HG03354 (cell line): ENCODE data around the gene HDDC3.

Experiments used
- ATAC-seq: cut with Tn5 transposase; IDR thresholded peaks from one replicate; pipeline ENCODE4 v1.9.1; 2021; ENCODE audit warnings: mild to moderate bottlenecking; ENCODE audit not compliant: unreplicated experiment, poor library complexity, severe bottlenecking

Gene HDDC3

GRCh38 chr15:90954712-90955623, 22.6 kb upstream of the HDDC3 start, which contains the start of gene RCCD1:
Gene RCCD1 (plus strand): TSS chr15:90954884. CDS start chr15:90956735, 1,851 bp downstream.
- peak; percentile 93 for ATAC-seq

DNA sequence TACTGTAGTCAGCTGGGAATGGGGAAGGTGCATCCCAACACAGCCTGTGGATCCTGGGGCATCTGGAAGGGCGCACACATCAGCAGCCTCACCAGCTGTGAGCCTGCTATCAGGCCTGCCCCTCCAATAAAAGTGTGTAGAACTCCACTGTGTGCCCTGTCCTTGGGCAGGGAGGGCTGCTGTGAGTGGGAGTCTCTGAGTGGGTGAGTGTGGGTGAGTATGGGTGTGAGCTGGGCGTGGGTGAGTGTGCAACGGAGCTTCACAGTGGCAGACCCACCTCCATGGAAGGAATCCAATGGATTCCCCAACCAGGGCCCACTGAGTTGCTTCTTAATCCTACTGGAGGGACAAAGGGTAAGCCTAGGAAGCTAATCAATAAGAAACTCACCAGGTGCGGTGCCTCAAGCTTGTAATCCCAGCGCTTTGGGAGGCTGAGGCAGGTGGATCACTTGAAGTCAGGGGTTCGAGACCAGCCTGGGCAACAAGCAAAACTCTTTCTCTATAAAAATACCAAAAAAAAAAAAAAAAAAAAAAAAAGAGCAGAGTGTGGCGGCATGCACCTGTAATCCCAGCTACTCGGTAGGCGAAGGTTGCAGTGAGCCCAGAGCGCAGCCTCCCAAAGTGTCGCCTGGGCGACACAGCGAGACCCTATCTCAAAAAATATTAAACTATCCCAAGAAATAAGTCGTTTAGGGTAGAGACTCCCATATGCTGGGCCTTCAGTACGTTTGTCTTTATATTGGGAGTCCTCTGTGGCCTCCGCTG, 21.8 kb upstream of the HDDC3 start:
- ATAC-seq, result no peak

- no peak for ATAC-seq
Observed at GRCh38 chr15:90952901-90953677, 20.7 kb upstream of the HDDC3 start.

GRCh38 chr15:90950676-90951075, 18.3 kb upstream of the HDDC3 start:
- no peak for ATAC-seq

DNA sequence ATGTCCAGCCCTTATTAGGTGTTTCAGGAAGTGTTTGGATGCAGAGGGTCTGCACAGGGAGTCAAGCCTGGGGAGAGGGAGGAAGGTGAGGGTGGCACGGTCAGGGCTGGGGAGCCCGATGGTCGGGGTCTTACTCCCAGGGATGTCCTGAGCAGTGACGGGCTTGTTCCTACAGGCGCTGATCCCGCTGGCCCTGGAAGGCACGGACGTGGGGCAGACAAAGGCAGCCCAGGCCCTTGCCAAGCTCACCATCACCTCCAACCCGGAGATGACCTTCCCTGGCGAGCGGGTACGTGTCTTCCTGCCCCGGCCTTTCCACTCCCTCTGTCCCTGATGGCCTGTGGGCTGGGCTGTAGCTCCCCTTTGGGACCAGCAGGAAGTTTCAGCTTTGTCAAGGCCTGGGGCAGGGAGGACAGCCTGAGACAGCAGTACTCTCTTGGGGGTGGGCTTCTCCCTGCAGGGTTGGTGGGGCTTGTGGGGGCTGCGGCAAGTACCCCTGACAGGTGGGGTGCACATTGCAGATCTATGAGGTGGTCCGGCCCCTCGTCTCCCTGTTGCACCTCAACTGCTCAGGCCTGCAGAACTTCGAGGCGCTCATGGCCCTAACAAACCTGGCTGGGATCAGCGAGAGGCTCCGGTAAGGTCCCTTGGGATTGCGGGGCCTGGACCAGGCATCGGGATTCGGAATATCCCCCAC, 17.8 kb upstream of the HDDC3 start:
- ATAC-seq, result no peak

DNA sequence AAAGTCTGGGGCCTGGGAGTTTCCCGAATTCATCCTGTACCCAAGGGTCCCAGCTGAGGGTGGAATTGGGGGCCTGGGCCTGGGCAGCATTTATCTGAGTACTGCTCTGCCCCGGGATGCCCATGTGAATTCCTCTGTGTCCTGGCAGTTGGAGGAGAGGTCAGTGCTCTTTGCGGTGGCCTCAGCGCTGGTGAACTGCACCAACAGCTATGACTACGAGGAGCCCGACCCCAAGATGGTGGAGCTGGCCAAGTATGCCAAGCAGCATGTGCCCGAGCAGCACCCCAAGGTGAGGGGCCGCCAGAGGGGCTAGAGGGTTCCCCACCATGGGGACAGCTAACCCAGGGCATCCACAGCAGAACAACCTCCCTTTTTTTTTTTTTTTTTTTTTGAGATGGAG, 16.2 kb upstream of the HDDC3 start:
- ATAC-seq, result no peak

DNA sequence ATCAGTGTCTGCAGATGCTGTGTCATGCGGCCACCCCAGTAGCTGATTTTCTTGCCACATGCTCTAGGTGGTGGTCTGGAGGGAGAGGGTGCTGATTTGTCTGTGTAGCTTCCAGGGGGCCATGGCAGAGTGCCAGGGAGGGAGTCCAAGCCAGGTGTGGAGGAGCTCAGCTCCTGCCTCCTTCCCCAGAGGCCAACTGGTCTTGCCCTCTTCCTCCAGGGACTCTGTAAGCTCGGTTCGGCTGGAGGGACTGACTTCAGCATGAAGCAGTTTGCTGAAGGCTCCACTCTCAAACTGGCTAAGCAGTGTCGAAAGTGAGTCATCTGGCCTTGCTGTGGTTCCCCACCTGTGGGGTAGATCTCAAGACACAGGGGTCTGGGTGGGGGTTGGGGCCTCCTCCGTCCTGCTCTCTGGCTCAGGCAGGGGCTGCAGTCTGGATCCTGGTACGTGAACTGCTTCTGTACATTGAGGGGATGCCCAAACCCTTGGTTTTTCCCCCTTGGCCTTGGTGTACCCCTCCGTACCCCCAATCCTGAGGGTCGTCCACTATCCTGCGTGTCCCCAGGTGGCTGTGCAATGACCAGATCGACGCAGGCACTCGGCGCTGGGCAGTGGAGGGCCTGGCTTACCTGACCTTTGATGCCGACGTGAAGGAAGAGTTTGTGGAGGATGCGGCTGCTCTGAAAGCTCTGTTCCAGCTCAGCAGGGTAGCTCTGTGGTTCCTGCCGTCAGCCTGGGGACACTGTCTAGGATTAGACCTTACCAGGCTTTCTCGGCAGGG, 15.4 kb upstream of the HDDC3 start:
- ATAC-seq, result no peak

GRCh38 chr15:90946941-90947576, 14.7 kb upstream of the HDDC3 start:
- ATAC-seq, result no peak

- no peak for ATAC-seq
Observed at GRCh38 chr15:90946538-90946937, 14.2 kb upstream of the HDDC3 start.

DNA sequence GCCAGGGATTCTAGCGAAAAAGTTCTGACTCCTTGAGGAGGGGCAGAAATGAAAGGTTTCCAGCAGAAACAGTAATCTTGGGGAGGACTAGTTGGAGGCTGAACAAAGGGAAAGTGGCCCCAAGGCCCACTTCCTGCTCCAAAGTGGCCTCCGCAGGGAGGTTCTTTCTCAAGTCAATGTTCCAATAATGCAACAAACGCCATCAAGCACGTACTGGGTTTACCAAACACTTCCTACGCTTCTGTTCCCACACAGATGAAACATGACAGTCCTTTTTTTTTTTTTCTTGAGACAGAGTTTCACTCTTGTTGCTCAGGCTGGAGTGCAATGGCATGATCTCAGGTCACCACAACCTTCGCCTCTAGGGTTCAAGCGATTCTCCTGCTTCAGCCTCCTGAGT, 12.7 kb upstream of the HDDC3 start:
- ATAC-seq, result no peak

DNA sequence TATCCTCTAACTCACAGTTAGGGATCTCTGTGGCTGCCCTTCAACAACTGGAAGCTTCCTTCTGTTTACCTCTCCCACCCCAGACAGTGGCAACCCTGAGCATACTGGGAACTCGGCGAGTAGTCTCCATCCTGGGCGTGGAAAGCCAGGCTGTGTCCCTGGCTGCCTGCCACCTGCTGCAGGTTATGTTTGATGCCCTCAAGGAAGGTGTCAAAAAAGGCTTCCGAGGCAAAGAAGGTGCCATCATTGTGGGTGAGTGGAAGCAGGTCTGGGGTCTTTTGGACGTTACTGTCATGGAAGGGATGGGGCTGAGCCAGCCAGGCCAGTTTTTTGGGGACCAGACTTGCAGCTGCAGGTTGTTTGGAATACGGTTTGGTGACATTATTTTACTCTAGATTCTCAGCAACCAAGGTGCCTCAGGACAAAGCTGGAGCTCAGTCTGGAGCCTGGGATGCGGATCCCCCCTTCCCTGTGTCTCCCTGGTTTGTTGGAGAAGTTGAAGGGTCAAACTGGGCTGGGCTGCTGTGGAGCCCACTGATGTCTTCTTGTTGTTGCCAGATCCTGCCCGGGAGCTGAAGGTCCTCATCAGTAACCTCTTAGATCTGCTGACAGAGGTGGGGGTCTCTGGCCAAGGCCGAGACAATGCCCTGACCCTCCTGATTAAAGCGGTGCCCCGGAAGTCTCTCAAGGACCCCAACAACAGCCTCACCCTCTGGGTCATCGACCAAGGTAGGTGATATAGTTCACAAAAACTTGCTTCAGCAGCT, 10.2 kb upstream of the HDDC3 start:
- no peak for ATAC-seq

DNA sequence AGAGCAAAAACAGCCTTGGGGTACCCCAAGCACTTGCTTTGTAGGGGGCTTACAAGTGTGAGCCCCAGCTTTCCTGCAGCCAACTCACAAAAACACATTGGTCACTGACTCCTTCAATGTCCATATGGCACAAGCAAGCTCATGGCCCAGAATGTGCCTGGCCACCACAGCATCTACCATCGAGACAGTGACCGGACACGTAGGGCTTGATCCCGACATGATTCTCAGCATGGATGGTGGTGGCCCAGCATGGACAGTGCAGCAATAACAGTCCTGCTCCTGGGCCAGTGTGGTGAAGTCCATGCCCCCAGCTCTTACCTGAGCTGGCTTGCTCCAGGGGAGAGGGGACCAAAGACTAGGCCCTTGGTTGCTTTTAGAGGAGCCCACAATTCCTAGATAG, 8.7 kb upstream of the HDDC3 start:
- ATAC-seq, result no peak

DNA sequence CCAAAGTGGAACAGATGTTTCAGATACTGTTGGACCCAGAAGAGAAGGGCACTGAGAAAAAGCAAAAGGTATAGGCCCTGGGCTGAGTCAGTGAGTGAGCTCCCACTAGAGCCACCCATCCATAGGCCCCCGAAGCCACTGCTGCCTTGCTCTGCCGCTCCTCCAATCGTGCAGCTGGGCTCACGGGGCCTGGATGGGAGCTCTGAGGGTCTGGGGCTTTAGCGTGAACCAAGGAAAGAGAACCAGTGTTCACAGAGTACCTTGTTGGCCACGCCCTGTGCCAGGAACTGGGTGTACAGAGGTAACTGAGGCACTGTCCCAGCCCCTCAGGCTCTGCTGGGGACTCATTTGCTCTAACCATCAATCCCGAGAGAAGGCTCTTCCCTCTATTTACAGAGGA, 7.4 kb upstream of the HDDC3 start:
- no peak for ATAC-seq

- ATAC-seq, result no peak
Observed at GRCh38 chr15:90938261-90938660, 5.9 kb upstream of the HDDC3 start.

DNA sequence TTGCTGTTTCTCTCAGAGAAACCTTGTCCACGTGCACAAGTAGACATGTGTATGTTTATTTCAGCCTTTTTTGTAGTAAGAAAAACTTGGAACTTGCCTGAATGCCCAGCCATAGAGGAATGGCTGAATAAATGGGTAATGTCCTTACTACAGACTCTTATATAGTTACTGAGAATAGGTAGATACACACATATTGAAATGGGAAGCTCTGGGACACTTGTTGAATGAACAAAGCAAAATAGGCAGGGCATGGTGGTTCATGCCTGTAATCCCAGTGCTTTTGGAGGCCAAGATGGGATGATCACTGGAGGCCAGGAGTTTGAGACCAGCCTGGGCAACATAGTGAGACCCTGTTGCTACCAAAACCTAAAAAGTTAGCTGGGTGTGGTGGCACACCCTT, 4.5 kb upstream of the HDDC3 start:
- no peak for ATAC-seq

DNA sequence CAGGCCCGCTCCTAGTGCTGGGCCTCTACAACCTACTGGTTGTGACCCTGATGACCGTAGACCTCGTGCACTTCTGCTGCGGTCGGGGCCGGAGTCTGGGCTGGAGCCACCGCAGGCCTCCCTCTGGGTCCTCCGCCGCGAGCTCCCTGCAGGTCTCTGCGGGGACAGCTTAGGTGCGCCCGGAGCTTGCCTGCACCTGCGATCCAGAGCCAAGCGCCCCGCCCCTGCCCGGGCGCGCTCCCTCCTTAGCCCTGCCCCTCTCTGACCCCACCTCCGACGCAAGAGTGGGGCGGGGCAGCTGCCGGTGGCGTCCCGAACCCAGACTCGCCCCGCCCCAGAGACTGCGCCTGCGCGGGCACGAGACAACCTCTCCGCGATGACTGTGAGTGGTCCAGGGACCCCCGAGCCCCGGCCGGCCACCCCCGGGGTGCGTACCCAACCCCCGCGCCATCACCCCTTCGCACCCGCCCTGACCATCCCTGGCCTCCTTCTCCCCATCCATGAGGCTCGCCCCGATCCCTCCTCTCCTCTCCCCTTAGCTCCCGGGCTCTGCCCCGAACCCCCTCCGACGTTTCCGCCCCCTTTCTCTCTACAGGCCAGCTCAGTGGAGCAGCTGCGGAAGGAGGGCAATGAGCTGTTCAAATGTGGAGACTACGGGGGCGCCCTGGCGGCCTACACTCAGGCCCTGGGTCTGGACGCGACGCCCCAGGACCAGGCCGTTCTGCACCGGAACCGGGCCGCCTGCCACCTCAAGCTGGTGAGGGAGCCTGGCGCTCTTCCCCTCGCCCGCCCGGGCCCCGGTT, 2.8 kb upstream of the HDDC3 start, which contains the start of gene UNC45A:
UNC45A (plus strand) TSS at position 337 of the 803 bp plus-strand sequence; CDS start at position 377, 40 bp downstream.
- peak; percentile 65 for ATAC-seq
